HG02885 (cell line): ENCODE measurements around the gene CCDC51.
"Not testable (repeated sequence)": the region's sequence is repeated elsewhere in the genome, so short reads cannot be mapped to it uniquely, and the experiment has no call there.

Experiments
- ATAC-seq: cut with Tn5 transposase; IDR thresholded peaks from one replicate; pipeline ENCODE4 v1.9.1; 2021; ENCODE audit warnings: mild to moderate bottlenecking; ENCODE audit not compliant: unreplicated experiment, poor library complexity

Gene CCDC51

GRCh38 chr3:48409291-48410201 is 30.4 kb downstream of the CCDC51 start:
- no peak for ATAC-seq

DNA sequence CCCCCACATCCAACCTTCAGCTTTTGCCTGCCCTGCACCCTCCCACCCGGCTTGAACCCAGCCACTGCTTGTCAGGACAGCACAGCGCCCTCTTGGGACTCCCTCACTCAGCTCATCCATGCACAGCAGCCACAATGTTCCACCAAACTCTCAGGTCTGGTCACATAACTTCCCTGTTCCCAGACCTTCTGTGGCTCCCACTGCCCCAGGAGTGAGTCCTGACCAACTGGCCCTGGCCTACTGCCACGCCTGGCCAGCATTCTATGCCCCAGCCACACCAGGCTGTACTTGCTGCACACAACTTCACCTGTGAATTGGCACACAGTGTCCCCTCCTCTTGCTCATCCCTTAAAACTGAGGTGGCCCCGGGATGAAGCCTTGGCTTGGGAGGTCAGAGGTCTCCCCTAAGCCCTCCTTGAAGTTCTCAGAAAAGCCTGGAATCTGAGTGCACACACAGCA is 31.1 kb downstream of the CCDC51 start:
- ATAC-seq: no peak

GRCh38 chr3:48407542-48408099 is 32.3 kb downstream of the CCDC51 start:
- ATAC-seq: no peak

- no peak for ATAC-seq
Measured at GRCh38 chr3:48406443-48407431, 33.2 kb downstream of the CCDC51 start.

- ATAC-seq: no peak
Measured at GRCh38 chr3:48405971-48406370, 33.9 kb downstream of the CCDC51 start.

- ATAC-seq: no peak
Measured at GRCh38 chr3:48405343-48405881, 34.5 kb downstream of the CCDC51 start.

GRCh38 chr3:48404440-48405342 is 35.2 kb downstream of the CCDC51 start:
- no peak for ATAC-seq

GRCh38 chr3:48403533-48404439 is 36.1 kb downstream of the CCDC51 start:
- no peak for ATAC-seq

GRCh38 chr3:48402907-48403306 is 37.0 kb downstream of the CCDC51 start:
- no peak for ATAC-seq

DNA sequence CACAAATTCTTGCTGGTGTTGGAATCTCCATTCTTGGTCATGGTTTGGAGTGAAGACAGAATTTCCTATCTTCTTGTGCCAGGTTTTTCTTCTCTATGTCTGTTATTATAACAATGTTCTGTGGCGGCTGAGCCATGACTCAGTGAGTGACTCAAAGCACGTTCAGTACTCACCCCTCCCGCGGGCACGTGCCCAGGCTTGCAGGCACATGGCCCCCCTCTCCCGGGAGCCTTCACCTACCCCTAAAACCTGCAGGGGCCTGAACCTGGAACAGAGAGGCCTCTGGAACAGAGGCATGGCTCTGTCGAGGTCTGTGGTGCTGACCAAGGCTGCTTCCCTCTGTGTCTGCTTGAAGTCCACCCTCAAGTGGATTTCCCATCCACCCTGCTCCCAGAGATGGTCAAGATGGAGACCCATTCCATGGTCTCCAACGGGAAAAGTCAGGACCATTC is 37.6 kb downstream of the CCDC51 start:
- no peak for ATAC-seq

DNA sequence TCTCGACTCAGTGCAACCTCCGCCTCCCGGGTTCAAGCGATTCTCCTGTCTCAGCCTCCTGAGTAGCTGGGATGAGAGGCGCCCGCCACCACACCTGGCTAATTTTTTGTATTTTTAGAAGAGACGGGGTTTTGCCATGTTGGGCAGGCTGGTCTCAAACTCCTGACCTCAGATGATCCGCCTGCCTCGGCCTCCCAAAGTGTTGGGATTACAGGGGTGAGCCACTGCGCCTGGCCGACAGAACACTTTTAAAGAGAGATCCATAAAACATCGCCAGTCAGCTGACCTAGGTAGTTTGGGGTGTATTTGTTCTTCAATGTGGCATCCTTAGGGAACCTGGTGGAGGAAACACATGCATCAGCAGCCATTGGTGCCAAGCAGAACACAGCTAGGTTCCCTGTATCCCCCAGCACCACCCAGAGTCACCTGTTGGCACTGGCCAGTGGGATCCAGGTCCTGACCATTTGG is 38.5 kb downstream of the CCDC51 start:
- not testable (repeated sequence) for ATAC-seq

DNA sequence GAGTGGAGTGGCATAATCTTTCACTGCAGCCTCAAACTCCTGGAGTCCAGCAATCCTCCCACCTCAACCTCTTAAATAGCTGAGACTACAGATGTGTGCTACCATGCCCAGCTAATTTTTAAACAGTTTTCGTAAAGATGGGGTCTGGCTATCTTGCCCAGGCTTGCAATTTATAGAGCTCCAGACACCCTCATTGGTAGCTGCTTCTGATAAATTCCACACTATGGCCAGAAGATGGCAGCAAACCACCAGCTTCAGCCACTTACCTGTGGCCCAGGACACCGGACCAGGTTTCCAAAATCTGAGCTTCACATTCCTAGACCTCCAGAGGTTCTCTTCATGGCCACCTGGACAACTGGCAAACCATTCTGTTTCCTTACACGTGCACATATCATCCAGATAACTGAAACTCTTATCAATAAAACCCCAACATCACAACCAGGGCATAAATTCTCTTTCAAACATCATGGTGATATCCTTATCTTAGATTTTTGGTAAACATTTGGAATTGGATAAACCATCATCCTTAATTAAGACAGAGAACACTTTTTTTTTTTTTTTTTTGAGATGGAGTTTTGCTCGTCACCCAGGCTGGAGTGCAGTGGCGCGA is 39.0 kb downstream of the CCDC51 start:
- no peak for ATAC-seq

DNA sequence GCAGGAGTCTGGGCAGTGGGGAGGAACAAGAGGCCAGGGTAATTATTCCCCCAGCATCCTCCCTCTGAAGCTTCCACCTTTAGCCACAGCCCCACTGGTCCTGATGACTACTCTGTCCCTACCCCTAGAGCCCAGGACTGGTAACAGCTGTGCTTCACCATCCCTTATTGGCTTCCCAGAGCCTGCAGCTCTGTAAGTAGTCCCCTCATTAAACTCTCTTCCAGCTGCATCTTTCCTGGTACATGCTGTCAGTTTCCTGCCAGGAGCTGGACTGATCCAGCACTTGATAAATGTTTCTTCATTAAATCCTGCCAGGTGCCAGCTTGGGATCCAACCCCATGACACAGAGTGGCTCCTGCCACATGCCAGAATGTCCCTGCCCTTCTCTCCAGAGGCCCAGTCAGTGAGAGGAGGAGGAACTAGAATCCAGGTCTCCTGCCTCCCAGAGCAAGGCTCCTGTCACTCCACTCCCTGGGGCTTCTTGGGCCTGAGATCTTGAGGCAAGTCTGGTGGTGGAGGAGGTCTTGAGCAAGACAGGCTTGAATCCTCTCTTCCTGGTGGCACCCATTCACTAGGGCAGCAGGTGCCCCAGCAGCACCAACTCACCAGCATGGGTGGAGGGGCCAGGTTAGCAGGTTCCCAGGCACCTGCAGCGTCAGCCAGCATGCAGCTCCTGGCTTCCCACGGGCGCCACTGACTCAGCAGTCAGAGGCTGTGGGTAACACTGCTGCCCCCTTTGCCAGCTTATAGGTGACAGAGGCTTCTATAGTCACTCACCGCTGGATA is 40.3 kb downstream of the CCDC51 start:
- no peak for ATAC-seq

GRCh38 chr3:48398701-48399386 is 41.1 kb downstream of the CCDC51 start:
- ATAC-seq: no peak

DNA sequence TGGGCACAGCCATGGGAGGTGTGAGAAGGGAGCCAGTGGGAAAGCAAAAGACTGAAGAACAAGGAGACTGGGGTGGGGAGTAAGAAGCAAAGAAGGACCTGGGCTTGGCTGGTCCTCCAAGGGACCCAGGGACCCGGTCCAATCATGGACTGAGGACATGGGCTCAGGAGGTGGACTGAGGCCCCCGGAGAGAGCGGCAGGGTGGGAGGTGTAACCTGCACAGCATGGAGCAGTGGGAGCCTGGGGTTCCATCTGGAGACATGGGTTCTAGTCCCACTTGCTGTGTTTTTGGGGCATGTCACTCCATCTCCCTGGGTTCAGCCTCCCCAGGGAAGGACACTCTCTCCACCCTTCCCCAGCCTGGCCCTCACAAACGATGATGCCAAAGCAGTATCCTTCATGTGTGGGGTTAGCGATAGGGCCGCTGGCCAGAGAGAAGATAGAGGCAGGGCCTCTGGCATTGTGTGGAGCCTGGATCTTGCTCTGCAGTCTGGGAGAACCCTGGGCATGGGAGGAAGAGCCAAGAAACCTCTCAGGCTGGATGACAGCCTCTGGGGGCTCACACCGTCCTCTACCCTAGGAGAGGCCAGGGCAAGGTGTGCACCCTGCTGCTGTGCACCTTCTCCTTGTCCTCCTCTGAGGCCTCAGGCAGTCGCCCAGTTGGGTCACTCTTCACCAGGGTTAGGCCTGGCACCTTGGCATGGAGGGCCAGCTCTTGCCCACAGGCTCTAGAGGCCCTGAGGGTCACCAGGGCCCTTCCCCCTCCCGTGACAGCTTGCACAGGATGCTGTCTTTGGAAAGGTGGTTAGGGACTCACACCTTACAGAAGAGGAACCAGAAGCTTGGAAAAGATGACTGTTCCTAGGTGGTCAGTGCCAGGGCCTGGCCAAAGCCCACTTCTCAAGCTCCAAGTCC is 41.9 kb downstream of the CCDC51 start:
- no peak for ATAC-seq
